ENCODE data around the gene REEP3.

Gene REEP3

DNA sequence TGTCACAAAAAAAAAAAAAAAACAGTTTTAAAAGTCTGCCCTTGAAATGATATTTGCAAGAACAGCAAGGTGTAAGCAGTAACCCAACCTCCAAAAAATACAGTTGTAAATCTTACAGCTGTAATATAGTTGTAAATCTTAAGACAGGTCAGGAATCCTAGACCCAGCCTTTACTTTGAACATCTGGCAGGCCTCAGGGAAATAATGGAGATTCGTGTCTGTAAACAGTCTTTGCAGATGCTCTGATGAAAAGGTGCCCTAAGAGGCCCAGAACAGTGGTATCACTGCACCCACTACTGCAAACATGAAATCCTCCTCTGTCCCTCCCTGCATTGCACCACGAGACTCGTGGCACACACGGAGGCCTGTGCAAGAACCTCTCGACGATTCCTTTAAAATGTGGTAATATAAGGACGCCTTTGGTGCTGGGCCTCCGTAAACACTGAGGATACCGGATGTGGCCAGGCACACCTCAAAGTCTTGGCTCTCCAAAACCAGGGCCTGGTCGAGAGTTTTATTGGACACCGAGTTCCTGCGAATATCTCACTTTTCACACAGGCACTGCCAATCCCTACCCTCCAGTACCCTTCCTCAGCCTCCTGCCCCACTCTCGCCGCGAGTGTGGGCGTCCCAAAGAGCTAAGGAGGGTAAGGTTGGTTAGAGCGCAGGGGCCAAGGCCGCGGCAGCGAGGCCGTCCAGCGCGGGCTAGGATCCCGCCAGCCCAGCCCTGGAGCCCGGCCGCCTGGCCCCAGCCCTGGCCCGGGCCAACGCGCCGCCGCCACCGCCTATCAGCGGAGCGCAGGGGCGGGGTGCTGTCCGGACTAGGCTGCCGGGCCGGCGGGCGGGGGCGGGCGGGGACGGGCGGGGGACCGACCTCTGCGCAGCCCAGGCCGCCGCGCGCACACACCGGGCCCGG is at the start of gene REEP3 (continued):
- TF ChIP-seq ZNF155 (tag by site-specific recombination; IDR thresholded peaks at IDR 0.05) (no peak), ZNF792 (tag by site-specific recombination; IDR thresholded peaks at IDR 0.05) (peak; percentile 63; the same call in 1 of the 2 replicates), ZNF76 (tag by site-specific recombination; IDR thresholded peaks at IDR 0.05; ENCODE audit: borderline replicate concordance, low read depth) (peak; percentile 57; the same call in 1 of the 2 replicates), ZIC2 (tag by site-specific recombination; IDR thresholded peaks at IDR 0.05) (no peak), ZNF555 (tag by site-specific recombination; conservative IDR thresholded peaks at IDR 0.05) (no peak), ZNF433 (tag by site-specific recombination; IDR thresholded peaks at IDR 0.05; ENCODE audit: low read depth) (no peak), MYNN (tag by site-specific recombination; IDR thresholded peaks at IDR 0.05; ENCODE audit: borderline replicate concordance) (0 out of 2 replicates have a peak, but pooled peaks have one; percentile 16), ZNF391 (tag by site-specific recombination; IDR thresholded peaks at IDR 0.05; ENCODE audit: borderline replicate concordance, low read depth) (peak; percentile 49; the same call in 1 of the 2 replicates), SETDB1 (IDR thresholded peaks at IDR 0.05; ENCODE audit: insufficient read length, low read length) (no peak), GLIS2 (tag by site-specific recombination; IDR thresholded peaks at IDR 0.05) (no peak), RBAK (tag by site-specific recombination; IDR thresholded peaks at IDR 0.05) (no peak), ZNF175 (tag by site-specific recombination; IDR thresholded peaks at IDR 0.05) (no peak), ZNF302 (tag by site-specific recombination; IDR thresholded peaks at IDR 0.05; ENCODE audit: low read depth) (no peak), ZNF239 (tag by site-specific recombination; IDR thresholded peaks at IDR 0.05) (no peak), ZNF747 (tag by site-specific recombination; IDR thresholded peaks at IDR 0.05) (no peak), ZNF514 (tag by site-specific recombination; IDR thresholded peaks at IDR 0.05) (no peak), ZBTB21 (tag by site-specific recombination; IDR thresholded peaks at IDR 0.05) (no peak)
- TF ChIP-seq, protein P1, sequence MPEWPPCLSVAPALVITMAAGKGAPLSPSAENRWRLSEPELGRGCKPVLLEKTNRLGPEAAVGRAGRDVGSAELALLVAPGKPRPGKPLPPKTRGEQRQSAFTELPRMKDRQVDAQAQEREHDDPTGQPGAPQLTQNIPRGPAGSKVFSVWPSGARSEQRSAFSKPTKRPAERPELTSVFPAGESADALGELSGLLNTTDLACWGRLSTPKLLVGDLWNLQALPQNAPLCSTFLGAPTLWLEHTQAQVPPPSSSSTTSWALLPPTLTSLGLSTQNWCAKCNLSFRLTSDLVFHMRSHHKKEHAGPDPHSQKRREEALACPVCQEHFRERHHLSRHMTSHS (tag by site-specific recombination; IDR thresholded peaks at IDR 0.05), result no peak
- TF ChIP-seq, protein P2, sequence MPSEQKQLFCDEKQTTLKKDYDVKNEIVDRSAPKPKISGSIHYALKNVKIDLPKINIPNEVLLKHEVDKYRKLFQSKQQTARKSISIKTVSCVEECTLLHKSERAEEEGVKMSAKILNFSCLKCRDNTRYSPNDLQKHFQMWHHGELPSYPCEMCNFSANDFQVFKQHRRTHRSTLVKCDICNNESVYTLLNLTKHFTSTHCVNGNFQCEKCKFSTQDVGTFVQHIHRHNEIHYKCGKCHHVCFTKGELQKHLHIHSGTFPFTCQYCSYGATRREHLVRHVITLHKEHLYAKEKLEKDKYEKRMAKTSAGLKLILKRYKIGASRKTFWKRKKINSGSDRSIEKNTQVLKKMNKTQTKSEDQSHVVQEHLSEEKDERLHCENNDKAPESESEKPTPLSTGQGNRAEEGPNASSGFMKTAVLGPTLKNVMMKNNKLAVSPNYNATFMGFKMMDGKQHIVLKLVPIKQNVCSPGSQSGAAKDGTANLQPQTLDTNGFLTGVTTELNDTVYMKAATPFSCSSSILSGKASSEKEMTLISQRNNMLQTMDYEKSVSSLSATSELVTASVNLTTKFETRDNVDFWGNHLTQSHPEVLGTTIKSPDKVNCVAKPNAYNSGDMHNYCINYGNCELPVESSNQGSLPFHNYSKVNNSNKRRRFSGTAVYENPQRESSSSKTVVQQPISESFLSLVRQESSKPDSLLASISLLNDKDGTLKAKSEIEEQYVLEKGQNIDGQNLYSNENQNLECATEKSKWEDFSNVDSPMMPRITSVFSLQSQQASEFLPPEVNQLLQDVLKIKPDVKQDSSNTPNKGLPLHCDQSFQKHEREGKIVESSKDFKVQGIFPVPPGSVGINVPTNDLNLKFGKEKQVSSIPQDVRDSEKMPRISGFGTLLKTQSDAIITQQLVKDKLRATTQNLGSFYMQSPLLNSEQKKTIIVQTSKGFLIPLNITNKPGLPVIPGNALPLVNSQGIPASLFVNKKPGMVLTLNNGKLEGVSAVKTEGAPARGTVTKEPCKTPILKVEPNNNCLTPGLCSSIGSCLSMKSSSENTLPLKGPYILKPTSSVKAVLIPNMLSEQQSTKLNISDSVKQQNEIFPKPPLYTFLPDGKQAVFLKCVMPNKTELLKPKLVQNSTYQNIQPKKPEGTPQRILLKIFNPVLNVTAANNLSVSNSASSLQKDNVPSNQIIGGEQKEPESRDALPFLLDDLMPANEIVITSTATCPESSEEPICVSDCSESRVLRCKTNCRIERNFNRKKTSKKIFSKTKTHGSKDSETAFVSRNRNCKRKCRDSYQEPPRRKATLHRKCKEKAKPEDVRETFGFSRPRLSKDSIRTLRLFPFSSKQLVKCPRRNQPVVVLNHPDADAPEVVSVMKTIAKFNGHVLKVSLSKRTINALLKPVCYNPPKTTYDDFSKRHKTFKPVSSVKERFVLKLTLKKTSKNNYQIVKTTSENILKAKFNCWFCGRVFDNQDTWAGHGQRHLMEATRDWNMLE (tag by site-specific recombination; conservative IDR thresholded peaks at IDR 0.05; ENCODE audit: low read depth), result peak; percentile 68
- TF ChIP-seq, protein P3, sequence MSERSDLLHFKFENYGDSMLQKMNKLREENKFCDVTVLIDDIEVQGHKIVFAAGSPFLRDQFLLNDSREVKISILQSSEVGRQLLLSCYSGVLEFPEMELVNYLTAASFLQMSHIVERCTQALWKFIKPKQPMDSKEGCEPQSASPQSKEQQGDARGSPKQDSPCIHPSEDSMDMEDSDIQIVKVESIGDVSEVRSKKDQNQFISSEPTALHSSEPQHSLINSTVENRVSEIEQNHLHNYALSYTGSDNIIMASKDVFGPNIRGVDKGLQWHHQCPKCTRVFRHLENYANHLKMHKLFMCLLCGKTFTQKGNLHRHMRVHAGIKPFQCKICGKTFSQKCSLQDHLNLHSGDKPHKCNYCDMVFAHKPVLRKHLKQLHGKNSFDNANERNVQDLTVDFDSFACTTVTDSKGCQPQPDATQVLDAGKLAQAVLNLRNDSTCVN (tag by site-specific recombination; optimal IDR thresholded peaks at IDR 0.05), result peak; percentile 64
- TF ChIP-seq, protein P4, sequence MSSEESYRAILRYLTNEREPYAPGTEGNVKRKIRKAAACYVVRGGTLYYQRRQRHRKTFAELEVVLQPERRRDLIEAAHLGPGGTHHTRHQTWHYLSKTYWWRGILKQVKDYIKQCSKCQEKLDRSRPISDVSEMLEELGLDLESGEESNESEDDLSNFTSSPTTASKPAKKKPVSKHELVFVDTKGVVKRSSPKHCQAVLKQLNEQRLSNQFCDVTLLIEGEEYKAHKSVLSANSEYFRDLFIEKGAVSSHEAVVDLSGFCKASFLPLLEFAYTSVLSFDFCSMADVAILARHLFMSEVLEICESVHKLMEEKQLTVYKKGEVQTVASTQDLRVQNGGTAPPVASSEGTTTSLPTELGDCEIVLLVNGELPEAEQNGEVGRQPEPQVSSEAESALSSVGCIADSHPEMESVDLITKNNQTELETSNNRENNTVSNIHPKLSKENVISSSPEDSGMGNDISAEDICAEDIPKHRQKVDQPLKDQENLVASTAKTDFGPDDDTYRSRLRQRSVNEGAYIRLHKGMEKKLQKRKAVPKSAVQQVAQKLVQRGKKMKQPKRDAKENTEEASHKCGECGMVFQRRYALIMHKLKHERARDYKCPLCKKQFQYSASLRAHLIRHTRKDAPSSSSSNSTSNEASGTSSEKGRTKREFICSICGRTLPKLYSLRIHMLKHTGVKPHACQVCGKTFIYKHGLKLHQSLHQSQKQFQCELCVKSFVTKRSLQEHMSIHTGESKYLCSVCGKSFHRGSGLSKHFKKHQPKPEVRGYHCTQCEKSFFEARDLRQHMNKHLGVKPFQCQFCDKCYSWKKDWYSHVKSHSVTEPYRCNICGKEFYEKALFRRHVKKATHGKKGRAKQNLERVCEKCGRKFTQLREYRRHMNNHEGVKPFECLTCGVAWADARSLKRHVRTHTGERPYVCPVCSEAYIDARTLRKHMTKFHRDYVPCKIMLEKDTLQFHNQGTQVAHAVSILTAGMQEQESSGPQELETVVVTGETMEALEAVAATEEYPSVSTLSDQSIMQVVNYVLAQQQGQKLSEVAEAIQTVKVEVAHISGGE (tag by site-specific recombination; conservative IDR thresholded peaks at IDR 0.05; ENCODE audit: low read depth), result no peak
- TF ChIP-seq, protein P5, sequence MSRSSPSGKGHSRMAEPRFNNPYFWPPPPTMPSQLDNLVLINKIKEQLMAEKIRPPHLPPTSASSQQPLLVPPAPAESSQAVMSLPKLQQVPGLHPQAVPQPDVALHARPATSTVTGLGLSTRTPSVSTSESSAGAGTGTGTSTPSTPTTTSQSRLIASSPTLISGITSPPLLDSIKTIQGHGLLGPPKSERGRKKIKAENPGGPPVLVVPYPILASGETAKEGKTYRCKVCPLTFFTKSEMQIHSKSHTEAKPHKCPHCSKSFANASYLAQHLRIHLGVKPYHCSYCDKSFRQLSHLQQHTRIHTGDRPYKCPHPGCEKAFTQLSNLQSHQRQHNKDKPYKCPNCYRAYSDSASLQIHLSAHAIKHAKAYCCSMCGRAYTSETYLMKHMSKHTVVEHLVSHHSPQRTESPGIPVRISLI (tag by site-specific recombination; IDR thresholded peaks at IDR 0.05), result 0 out of 2 replicates have a peak, but pooled peaks have one; percentile 42
- TF ChIP-seq, protein P6, sequence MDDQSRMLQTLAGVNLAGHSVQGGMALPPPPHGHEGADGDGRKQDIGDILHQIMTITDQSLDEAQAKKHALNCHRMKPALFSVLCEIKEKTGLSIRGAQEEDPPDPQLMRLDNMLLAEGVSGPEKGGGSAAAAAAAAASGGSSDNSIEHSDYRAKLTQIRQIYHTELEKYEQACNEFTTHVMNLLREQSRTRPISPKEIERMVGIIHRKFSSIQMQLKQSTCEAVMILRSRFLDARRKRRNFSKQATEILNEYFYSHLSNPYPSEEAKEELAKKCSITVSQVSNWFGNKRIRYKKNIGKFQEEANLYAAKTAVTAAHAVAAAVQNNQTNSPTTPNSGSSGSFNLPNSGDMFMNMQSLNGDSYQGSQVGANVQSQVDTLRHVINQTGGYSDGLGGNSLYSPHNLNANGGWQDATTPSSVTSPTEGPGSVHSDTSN (CRISPR knock-in tag; IDR thresholded peaks at IDR 0.05), result peak; percentile 49
- TF ChIP-seq, protein P7, sequence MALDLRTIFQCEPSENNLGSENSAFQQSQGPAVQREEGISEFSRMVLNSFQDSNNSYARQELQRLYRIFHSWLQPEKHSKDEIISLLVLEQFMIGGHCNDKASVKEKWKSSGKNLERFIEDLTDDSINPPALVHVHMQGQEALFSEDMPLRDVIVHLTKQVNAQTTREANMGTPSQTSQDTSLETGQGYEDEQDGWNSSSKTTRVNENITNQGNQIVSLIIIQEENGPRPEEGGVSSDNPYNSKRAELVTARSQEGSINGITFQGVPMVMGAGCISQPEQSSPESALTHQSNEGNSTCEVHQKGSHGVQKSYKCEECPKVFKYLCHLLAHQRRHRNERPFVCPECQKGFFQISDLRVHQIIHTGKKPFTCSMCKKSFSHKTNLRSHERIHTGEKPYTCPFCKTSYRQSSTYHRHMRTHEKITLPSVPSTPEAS (tag by site-specific recombination; IDR thresholded peaks at IDR 0.05), result peak; percentile 40
